Stimulated activated CD4-positive, alpha-beta T cell treated with anti-CD3 and anti-CD28 coated beads, Interleukin-2, amount 100 ng/mL, for 4 hours (primary cell): ENCODE results near the gene SPRY2.
"Not testable (repeated sequence)": the region's sequence is repeated elsewhere in the genome, so short reads cannot be mapped to it uniquely, and the experiment has no call there.

Source experiments
- DNase-seq: peaks from one replicate; pipeline ENCODE4 v3.0.0-alpha.2; 2020; ENCODE audit warnings: low read depth

The SPRY2 gene, protein sequence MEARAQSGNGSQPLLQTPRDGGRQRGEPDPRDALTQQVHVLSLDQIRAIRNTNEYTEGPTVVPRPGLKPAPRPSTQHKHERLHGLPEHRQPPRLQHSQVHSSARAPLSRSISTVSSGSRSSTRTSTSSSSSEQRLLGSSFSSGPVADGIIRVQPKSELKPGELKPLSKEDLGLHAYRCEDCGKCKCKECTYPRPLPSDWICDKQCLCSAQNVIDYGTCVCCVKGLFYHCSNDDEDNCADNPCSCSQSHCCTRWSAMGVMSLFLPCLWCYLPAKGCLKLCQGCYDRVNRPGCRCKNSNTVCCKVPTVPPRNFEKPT

DNA sequence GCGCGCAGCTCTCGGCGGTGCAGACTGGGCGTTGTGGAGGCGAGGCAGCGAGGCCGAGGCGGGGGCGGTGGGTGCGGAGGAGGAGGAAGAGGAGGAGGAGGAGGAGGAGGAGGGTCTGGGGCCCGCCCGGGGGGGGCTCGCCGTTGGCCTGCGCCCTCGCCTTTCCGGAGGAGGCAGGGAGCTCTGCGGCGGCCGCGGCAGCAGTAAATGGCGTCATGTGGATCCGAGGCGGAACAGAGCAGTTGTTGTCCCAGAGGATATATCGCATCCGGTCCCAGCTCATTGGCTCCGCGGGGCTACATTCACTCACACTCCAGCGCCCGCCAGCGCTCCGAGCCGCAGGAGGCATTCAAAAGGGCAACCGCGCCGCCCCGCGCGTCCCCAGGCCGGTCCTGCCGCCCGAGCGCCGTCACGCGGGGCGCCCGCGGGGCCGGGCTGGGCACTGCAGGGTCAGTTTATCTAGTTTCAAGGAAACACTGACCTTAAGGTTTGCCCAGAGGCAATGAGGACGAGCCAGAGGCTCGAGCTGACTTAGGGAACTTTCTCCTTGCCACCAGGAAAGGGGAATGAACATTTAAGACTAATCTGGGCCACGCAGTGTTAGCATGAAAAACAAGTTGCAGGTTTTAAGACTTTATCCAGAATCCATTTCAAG is at the start of gene SPRY2:
Gene SPRY2 (minus strand): TSS at position 26 of the 655 bp plus-strand sequence. CDS start 3,421 bp downstream, outside the sequence.
- no peak for DNase-seq

DNA sequence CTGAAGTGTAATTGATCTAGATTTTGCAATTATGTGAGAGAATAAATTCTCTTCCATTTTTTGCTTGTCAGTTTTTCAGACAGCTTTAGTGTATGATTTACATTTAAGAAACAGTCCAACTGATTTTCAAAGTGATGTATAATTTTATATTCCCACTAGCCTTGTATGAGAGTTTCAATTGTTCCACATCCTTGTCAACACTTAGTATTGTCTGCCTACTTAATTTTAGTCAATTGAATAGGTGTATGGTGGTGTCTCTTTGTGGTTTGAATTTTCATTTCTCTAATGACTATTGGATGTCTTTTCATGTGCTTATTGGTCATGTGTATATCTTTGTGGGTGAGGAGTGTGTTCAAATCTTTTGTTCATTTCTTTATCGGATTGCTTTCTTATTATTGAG is 49.4 kb upstream of the SPRY2 start:
- no peak for DNase-seq

DNA sequence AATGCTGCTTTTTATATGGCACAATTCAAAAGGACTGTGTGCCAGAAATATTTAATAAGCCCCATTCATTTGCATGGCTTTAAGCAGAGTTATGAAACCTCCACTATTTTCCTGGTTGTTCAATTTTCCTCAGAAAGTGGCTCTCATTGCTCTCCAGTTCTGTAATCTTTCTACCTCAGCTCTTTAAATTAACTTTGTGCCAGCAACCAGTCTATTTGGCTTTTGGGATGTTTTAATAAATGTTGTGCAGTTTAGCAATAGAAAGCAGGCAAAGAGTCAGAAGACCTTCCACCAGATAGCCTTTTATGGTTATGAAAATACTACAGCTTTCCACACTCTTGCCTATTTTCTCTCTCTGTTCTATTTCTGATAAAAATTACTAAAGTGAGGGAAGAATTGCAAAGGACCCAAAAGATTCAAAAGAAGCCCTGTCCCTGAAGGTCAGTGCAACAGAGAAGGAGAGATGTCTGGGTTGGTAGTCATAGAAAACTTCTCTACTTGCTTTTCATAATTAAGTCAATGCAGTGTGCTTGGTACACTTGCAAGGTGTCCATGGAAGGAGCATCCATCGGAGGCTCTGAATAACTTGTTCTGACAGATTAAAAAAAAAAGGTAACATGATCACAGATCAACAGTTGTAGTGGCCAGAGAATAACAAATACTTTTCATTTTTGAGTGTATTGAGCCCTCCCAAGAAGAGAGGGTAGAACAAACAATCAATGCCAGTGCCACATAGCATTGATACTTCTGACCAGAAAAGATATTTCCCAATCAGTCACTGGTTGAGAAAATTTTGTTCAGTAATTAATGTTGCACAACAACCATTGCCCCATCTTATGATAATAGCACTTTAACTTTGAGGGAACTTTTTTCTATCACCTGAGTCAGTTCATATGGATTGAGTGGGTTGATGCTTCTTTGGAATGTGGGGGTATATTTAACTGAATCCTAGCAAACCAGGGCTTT is 48.4 kb upstream of the SPRY2 start:
- no peak for DNase-seq

DNA sequence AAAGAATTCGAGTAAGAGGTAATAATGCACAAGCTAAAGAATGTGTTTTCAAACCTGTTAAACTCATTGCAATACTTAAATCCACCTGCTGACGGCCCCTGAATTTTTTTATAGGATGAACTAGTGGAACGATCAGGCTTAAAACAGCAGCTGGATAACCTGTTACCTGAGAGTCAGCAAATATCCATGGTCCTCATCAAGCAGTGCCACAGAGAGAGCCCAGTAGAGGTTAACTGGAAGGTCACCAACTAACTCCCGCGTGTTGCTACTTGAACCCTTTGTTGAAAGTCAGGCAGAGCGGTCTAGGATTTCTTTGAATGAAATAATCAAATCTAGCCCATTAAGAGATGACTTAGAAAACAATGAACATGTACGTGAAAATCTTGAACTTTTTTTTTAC is 47.6 kb upstream of the SPRY2 start:
- no peak for DNase-seq

DNA sequence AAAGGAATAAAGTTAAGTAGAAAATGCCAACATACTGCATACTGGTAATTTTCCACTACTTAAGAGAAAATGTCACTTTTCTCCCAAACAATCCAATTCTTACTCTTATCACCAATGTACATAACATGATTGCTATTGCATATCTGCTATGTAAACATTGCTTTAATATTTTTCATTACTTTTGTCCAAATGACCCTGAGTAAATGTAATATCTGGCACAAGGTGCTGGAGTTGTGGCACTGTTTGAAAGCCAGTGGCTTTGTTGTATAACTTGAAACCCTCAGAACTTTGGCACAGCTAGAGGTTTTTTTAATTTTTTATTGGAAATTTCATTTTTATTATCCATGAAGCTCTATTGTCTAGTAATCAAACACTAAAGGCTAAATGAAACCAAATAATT is 45.7 kb upstream of the SPRY2 start:
- DNase-seq, result no peak

DNA sequence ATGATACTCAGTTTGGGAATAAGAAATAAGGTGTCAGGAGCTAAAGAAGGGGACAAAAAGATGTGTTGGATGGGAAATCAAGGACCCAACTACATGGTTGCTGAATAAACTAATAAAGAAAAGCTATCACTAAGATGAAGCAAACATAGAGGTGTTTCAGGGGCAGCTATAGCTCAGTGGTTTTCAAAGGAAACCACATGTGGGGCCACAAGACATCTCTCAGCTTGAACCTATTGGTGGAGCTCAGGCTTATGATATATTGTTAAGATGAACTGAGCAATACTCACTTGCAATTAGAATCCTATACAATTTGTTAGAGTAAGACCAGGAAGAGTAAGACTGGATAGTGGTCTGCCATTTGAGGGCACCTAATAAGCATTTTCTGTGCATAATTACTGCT is 45.1 kb upstream of the SPRY2 start:
- DNase-seq, result no peak

DNA sequence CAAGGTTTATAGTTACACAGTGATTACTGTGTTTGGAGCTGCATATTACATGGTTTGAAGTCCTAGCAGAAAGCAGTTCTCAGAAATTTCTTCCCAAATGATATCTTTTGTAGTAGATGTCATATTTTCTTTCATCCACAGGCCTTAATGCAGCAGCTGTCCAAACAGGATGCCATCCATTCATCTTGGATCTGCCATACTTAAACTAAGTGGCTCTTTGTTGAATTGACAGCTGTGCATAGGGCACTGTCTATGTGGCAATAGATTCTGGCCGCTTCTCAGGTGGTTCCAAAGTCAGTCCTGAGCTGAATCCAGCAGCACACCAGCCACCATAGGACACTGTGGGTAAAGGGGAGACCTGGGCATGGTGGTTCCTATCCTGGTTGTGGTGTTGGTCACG is 41.6 kb upstream of the SPRY2 start:
- DNase-seq, result no peak

DNA sequence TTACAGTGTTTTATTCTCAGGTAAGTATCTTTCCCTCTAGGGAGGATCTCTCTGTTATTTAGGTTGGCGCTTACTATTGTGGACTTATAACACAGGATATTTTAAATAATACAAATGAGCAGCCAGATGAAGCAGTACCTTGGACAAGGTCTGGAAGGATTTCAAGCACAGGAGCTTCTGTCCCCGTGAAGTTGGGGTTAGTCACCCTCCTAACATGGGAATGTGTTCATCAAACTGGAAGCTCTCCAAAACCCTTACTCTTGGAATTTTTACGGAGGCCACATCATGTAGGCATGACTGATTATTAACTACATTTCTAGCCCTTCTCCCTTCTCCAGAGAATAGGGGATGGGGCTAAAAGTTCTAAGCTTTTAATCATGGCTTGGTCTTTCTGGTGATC is 38.3 kb upstream of the SPRY2 start:
- DNase-seq, result no peak

DNA sequence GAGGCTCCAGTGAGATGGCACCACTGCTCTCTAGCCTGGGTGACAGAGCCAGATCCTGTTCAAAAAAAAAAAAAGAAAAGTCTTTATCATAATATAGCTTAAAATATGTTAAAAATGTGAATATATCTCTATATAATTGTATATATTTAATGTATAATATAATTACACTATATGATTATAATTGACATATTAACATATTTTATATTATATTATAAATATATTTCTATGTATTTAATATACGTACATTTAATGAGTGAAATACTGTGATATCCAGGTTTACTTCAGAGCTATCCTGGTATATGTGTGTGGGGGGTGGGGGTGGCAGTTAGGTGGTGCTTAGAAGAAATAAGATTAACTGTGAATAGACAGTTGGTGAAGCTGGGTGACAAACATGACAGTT is 35.6 kb upstream of the SPRY2 start:
- DNase-seq, result no peak

DNA sequence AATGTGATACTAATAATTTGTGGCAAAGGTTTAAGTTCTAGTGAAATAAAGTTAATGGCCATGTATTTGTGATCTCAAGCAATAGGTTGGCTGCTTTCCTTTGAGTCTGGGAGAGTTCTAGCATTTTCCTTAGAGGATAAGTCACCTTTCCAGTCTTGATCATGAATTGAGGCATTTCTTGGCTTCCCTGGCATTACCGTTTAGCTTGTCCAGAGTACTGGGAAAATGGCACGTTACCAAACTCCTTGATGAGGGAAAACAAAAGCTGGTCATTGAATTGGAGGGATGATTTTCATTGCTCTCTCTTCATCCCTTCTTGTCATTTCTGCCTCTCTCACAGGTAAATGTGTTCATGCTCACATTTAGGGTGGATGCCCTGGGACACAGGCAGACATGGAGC is 34.0 kb upstream of the SPRY2 start:
- DNase-seq, result no peak

DNA sequence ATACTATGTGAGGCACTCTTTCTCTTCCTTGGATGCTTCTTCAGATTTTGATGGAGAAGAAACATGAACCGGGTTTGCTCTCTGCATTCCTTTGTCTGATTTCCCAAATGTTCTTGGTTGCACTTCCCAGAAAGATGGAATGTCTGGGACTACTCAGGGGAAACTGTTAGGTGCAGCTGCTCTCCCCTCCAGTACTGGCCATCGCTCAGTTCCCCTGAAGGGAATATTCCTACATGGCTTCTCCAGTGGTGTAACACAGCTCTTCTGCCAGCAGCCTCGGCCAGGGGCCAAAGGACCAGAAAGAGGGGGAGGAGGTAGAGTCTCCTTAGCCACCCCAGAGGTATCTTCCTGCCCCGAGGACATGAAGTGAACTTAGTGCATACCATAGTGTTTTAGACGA is 33.5 kb upstream of the SPRY2 start:
- no peak for DNase-seq

DNA sequence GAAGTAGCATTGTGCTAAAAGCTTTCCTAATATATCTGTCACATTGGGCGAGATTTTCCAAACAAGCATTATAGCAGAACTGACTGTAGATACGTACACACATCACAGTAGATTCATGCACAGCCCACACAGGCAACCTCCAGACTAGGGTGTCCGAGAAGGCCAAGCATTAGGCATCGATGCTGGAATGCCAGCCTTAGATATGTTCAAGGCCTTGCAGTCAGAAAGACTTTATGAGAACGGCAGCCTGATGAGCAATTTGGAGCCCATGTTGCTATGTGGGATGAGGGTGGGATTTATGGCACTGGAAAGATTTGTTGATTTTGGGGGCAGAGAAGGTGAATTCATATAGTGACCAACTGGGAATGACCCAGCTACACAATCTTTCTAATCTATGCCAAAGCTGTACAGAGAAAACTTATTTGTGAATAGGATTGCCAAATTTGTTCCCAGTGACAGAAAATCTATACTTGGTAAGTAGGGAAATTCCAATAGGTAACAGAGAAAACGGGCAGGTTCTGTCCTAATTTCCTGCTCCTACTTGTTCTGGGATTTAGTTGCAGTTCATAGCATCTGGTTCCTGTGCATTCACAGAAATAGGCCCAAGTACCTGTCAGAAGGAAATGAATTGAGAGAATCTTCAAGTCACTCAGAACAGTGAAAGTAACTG is 31.0 kb upstream of the SPRY2 start:
- DNase-seq, result no peak

DNA sequence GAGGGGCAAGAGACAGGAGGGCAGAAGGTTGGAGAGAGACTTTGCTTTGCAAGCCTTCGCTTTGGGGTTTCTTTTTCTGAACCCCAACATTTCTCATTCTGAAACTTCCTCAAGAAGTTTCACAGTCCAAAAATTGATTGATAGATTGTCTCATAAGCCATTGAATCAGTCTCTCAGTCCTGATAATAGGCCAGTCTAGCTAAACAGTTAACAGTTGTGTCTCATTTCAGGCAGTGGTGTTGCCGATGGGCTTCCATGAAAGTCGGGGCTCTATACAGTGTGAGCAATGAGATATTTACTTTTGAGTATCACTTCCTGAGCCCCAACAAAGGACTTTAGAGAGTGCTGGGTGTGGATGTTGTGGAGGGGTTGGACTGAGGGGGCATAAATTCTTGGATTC is 26.5 kb upstream of the SPRY2 start:
- no peak for DNase-seq

DNA sequence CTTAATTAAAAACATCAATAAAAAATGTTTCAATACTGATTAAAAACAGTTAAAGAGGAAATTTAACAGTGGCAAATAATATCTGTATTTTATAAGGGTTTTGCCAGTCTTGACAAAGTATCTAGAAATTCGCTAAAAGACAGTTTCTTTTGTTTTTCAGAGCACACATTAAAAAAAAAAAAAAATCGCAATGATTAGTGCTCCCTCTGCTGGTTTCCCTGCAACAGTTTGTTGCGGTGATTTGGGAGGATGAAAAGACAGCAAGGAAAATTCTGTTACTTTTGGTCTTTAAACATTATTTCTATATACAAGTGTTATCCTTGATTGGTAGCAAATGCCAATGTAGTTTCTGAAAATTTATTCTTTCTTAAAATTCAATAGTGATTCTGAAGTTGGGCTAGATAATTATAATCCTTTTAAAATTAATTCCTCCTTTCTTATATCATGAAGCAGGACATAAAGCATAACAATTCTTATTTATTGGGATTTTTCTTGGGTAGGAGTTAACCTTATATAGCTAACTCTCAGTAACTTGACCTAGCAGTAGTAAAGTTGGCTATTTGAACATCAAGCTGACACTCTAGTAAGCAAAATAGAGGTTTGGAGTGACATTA is 23.1 kb upstream of the SPRY2 start:
- no peak for DNase-seq

DNA sequence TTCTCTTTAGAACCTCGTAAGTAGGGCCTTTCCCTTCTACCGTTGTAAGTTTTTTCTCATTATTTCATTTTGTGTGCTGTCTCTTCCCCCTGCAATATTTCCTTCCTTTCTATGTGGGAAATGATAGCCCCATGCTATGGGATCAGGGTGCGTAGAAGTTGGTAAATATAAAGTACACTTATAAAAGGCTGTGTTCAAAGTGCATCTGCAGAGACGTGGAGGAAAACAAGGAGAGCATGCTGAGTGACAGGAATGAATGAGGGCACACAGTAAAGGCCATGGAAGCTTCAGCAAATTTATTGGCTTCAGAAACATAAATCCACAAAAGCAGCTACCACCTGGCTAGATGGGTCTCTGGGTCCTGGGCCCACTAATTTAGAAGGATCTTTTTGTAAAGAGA is 21.6 kb upstream of the SPRY2 start:
- no peak for DNase-seq

DNA sequence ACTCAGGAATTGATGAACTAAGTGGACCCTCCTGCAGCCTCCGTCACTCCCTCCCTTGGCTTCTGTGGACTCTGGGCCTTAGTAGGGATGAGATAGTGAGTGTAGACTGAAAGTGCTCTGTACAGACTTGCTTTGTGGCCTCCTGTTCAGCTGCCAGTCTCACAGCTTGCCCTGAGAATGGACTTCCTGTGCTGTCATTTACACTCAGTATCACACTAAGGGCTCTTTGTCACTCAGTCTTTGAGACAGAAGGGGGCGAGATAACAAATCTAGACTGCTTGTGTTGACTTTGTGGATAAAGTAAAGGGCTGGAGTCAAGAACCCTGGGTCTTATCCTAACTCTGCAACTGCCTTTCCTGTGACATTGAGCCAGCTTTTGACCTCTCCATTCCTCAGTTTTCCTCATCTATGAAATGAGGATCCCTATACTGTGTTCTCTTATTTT is 21.0 kb upstream of the SPRY2 start:
- no peak for DNase-seq

DNA sequence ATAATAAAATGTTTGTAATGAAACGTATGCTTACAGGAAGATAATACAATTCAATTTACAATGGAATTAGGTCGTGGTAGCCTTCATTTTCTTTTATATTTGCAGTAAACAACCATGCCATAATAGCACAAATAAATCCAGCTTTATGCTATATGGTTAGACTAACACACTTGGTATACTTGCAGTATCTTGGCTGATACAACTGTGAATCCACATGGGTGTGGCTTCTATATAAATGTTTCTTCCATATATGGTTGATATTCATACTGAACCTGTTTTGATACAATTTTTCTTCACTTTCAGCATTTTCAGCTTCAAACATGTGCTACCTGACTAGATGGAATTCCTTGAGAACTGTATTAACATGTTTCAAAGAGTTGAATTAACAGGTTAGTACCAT is 20.4 kb upstream of the SPRY2 start:
- DNase-seq, result no peak

DNA sequence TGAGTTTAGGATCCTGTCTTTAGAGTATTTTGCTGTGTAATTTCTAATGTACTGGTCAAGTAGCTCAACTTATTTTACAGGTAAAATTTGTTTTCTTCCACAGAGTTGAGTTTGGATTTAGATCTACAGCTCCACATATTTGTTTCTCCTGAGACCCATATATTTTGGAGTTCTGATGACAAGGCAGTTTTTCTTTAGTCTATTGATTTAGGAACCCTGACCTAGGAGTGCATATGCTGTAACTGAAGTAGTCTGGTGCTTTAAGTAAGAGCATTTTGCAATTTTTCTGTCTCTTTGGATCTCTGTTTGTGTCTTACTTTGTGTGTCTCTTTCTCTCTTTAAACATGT is 19.5 kb upstream of the SPRY2 start:
- no peak for DNase-seq

DNA sequence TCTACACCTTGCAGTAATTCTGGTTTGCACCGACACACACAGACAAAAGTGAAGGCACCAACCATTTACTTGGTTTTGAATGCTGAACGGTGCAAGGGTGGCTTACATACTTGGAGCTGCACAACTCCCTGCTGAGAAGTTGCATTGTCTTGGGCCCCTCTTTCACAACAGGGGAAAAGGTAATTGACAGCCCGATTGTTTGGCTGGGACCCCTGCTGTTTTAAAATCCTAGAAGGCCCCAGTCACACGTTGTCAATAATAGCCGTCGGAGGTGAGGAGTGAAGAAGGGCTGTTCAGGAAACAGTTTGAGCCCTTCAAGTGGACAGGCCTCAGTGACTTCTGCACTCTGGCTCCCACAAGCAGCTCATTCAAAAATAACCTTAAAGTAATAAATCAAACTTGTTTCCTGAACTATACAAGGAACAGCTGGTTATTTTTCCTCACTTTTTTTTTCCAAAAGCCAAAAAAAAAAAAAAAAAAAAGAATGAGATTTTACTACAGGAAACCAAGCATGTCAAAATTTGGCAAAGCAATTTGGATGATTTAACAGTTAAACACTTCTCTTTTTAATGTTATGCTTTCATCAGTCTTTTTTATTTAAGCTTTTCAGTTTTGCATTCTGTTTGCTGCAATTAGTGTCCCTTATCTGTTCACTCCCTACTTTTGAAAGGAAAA is 19.0 kb upstream of the SPRY2 start:
- no peak for DNase-seq

DNA sequence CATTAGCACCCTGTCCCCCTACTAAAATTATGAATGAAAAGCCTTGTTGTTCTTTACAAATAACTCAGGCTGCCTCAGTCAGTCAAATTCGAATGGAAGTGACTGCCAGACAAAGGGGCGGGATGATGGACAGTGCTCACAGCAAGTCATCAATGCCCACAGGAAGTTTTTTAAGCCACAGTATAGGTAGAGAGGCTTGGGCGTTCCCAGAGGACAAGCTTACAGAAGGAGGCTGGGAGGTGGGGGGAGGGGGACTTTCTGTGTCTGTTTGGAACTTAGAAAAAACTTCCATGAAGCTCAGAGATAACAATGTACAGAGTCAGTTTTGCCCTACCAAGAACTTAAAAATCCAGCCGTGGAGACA is 18.5 kb upstream of the SPRY2 start:
- DNase-seq, result no peak

DNA sequence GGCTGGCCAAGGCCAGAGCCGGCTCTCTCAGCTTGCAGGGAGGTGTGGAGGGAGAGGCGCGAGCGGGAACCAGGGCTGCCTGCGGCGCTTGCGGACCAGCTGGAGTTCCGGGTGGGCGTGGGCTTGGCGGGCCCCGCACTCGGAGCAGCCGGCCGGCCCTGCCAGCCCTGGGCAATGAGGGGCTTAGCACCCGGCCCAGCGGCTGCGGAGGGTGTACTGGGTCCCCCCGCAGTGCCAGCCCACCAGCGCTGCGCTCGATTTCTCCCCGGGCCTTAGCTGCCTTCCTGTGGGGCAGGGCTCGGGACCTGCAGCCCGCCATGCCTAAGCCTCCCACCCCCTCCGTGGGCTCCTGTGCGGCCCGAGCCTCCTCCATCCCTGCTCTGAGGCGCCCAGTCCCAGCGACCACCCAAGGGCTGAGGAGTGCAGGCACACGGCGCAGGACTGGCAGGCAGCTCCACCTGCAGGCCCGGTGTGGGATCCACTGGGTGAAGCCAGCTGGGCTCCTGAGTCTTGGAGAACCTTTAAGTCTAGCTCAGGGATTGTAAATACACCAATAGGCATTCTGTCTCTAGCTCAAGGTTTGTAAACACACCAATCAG is 14.7 kb upstream of the SPRY2 start:
- DNase-seq, result not testable (repeated sequence)
